Ishikawa (cell line): Measurements from ENCODE around the gene CHERP.

Experiments used
- CEBPB ChIP-seq: IDR thresholded peaks from 2 replicates; pipeline ENCODE4 v1.6.1; 2012
- EGR1 ChIP-seq: IDR thresholded peaks from 2 replicates; pipeline ENCODE4 v1.6.1; 2012
- EP300 ChIP-seq: IDR thresholded peaks from 2 replicates; pipeline ENCODE4 v1.6.1; 2012; ENCODE audit warnings: borderline replicate concordance
- NFIC ChIP-seq: IDR thresholded peaks from 2 replicates; pipeline ENCODE4 v1.6.1; 2012
- RAD21 ChIP-seq: IDR thresholded peaks from 2 replicates; pipeline ENCODE4 v1.6.1; 2012; ENCODE audit warnings: low read depth
- YY1 ChIP-seq: IDR thresholded peaks from 2 replicates; pipeline ENCODE4 v1.6.1; 2012; ENCODE audit warnings: low read depth
- ZBTB7A ChIP-seq: IDR thresholded peaks from 2 replicates; pipeline ENCODE4 v1.6.1; 2012; ENCODE audit warnings: low read depth
- TF ChIP-seq, protein P1 (sequence below): IDR thresholded peaks from 2 replicates; pipeline ENCODE4 v1.6.1; 2012; ENCODE audit warnings: low read depth, mild to moderate bottlenecking
- TF ChIP-seq, protein P2 (sequence below): IDR thresholded peaks from 2 replicates; pipeline ENCODE4 v1.6.1; 2012
- TF ChIP-seq, protein P3 (sequence below): IDR thresholded peaks from 2 replicates; pipeline ENCODE4 v1.6.1; 2012

DNA sequence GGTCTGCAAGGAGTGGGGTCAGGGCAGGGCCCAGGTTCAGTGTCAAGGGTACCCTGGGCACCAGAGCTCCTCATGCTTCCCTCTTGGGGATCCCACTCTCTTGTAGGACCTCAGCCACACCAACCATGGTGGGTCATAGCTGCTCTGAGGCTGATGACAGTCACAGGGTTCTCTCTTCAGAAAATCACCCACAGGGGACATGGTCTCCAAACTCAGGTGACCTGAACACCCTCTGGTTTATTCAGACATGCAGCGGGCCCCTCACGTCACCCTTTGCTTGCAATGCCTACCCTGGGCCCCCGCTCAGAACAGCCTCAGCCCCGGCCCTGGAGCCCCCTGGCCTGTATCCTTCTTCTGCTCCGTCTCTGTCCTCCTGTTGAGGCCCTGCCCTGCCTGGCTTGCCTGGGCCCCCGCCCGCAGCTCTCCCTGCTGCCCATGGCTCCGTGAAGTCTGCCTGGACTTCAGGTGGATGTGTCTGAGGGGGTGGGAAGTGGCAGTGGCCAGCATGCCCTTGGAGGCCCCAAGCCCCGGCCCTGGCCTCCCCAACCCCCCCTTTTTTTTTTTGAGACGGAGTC is 20.4 kb downstream of the CHERP start:
- TF ChIP-seq ZBTB7A (no peak), CEBPB (no peak), EGR1 (no peak), YY1 (no peak), RAD21 (no peak), EP300 (no peak), NFIC (no peak)
- TF ChIP-seq, protein P1, sequence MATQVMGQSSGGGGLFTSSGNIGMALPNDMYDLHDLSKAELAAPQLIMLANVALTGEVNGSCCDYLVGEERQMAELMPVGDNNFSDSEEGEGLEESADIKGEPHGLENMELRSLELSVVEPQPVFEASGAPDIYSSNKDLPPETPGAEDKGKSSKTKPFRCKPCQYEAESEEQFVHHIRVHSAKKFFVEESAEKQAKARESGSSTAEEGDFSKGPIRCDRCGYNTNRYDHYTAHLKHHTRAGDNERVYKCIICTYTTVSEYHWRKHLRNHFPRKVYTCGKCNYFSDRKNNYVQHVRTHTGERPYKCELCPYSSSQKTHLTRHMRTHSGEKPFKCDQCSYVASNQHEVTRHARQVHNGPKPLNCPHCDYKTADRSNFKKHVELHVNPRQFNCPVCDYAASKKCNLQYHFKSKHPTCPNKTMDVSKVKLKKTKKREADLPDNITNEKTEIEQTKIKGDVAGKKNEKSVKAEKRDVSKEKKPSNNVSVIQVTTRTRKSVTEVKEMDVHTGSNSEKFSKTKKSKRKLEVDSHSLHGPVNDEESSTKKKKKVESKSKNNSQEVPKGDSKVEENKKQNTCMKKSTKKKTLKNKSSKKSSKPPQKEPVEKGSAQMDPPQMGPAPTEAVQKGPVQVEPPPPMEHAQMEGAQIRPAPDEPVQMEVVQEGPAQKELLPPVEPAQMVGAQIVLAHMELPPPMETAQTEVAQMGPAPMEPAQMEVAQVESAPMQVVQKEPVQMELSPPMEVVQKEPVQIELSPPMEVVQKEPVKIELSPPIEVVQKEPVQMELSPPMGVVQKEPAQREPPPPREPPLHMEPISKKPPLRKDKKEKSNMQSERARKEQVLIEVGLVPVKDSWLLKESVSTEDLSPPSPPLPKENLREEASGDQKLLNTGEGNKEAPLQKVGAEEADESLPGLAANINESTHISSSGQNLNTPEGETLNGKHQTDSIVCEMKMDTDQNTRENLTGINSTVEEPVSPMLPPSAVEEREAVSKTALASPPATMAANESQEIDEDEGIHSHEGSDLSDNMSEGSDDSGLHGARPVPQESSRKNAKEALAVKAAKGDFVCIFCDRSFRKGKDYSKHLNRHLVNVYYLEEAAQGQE, result no peak
- TF ChIP-seq, protein P2, sequence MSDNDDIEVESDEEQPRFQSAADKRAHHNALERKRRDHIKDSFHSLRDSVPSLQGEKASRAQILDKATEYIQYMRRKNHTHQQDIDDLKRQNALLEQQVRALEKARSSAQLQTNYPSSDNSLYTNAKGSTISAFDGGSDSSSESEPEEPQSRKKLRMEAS, result no peak
- TF ChIP-seq, protein P3, sequence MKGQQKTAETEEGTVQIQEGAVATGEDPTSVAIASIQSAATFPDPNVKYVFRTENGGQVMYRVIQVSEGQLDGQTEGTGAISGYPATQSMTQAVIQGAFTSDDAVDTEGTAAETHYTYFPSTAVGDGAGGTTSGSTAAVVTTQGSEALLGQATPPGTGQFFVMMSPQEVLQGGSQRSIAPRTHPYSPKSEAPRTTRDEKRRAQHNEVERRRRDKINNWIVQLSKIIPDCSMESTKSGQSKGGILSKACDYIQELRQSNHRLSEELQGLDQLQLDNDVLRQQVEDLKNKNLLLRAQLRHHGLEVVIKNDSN, result no peak
